SK-N-SH (cell line): ENCODE measurements around the gene CTPS1. TPM values are rescaled to one million over a fixed set of nuclear protein-coding genes. Genes with fewer than 3 reads are reported as not detected.

Experiments
- CTCF ChIA-PET: fragments of 300-600, 350-600 bp; formaldehyde crosslinking; extraction: SDS; loops from one replicate; lab custom pipeline; 2021; lab: Yijun Ruan, JAX
- POLR2A ChIA-PET: fragments of 350-600 bp; sonication (Branson Sonifier 250); formaldehyde crosslinking; extraction: SDS; loops from one replicate; lab custom pipeline; 2020; ENCODE audit warnings: antibody characterized with exemption, inconsistent platforms; lab: Yijun Ruan, JAX
- DNase-seq: peaks from one replicate; pipeline ENCODE4 v3.0.0; 2012
- H2AFZ ChIP-seq: fragments of 200-600 bp; sonication (generic); 2 replicates; pipeline ENCODE4 v1.8.1; 2016; ENCODE audit warnings: antibody characterized with exemption, mild to moderate bottlenecking, low read depth
- H3F3A ChIP-seq: fragments of 200-600 bp; sonication (generic); replicated peaks from 2 replicates; pipeline ENCODE3; 2016; ENCODE audit warnings: antibody characterized with exemption, mild to moderate bottlenecking; ENCODE audit not compliant: insufficient read depth
- H3K27ac ChIP-seq, 2 experiments: fragments of 200-500 bp in 1 of 2; fragments of 200-600 bp in 1 of 2; sonication (Bioruptor generic) in 1 of 2; sonication (generic), shearing (Covaris generic) in 1 of 2; 2 replicates each; pipeline versions ENCODE4 v1.5.1 to v1.6.1; 2014 to 2016; ENCODE audit warnings: low read depth in 2 of 2, inconsistent platforms in 1 of 2, low read length in 1 of 2, mild to moderate bottlenecking in 1 of 2, mixed read lengths in 1 of 2
- H3K27me3 ChIP-seq: fragments of 200-600 bp; sonication (generic), shearing (Covaris generic); 2 replicates; pipeline ENCODE4 v1.6.1; 2016; ENCODE audit warnings: mixed run types; ENCODE audit not compliant: insufficient read depth
- H3K36me3 ChIP-seq, 2 experiments: fragments of 200-500 bp in 1 of 2; fragments of 200-600 bp in 1 of 2; sonication (Bioruptor generic) in 1 of 2; sonication (generic) in 1 of 2; replicated peaks in 1 of 2; 2 replicates each; pipeline versions ENCODE3 to v1.5.1; 2014 to 2016; ENCODE audit warnings: low read length in 1 of 2, mild to moderate bottlenecking in 1 of 2; ENCODE audit not compliant: insufficient read depth in 2 of 2, control insufficient read depth in 1 of 2
- H3K4me1 ChIP-seq, 2 experiments: fragments of 200-500 bp in 1 of 2; fragments of 200-600 bp in 1 of 2; sonication (Bioruptor generic) in 1 of 2; sonication (generic), shearing (Covaris generic) in 1 of 2; 2 replicates each; pipeline versions ENCODE4 v1.5.1 to v1.6.1; 2014 to 2016; ENCODE audit warnings: low read depth in 1 of 2, low read length in 1 of 2, mixed run types in 1 of 2; ENCODE audit not compliant: insufficient read depth in 2 of 2, control insufficient read depth in 1 of 2
- H3K4me2 ChIP-seq: fragments of 200-600 bp; sonication (generic), shearing (Covaris generic); 2 replicates; pipeline ENCODE4 v1.6.1; 2017; ENCODE audit warnings: mixed run types
- H3K4me3 ChIP-seq, 2 experiments: fragments of 200-500 bp in 1 of 2; fragments of 200-600 bp in 1 of 2; sonication (Bioruptor generic) in 1 of 2; sonication (generic), shearing (Covaris generic) in 1 of 2; 2 replicates each; pipeline versions ENCODE4 v1.5.1 to v1.8.1; 2014 to 2016; ENCODE audit warnings: low read depth in 2 of 2, inconsistent platforms in 1 of 2, low read length in 1 of 2, mild to moderate bottlenecking in 1 of 2, mixed read lengths in 1 of 2, moderate library complexity in 1 of 2
- H3K79me2 ChIP-seq: fragments of 200-600 bp; sonication (generic); 2 replicates; pipeline ENCODE4 v1.8.1; 2017; ENCODE audit warnings: mild to moderate bottlenecking; ENCODE audit not compliant: insufficient read depth
- H3K9ac ChIP-seq: fragments of 200-600 bp; sonication (generic); 2 replicates; pipeline ENCODE4 v1.6.1; 2017; ENCODE audit warnings: mixed run types
- H3K9me2 ChIP-seq: fragments of 200-600 bp; sonication (generic); 2 replicates; pipeline ENCODE4 v1.6.1; 2017; ENCODE audit warnings: mixed run types
- H3K9me3 ChIP-seq: fragments of 200-600 bp; sonication (generic); 2 replicates; pipeline ENCODE4 v1.6.1; 2017; ENCODE audit warnings: mixed run types, mild to moderate bottlenecking, moderate library complexity
- H4K20me1 ChIP-seq: fragments of 200-600 bp; sonication (generic); 2 replicates; pipeline ENCODE4 v1.6.1; 2017; ENCODE audit warnings: mild to moderate bottlenecking, mixed run types; ENCODE audit not compliant: insufficient read depth
- CTCF ChIP-seq: fragments of 200-600 bp; sonication (generic); IDR thresholded peaks from 2 replicates; pipeline ENCODE4 v1.6.1; 2017; ENCODE audit warnings: antibody characterized with exemption, mild to moderate bottlenecking, moderate library complexity
- ELF1 ChIP-seq: IDR thresholded peaks from 2 replicates; pipeline ENCODE4 v1.4.0; 2012
- EZH2phosphoT487 ChIP-seq: fragments of 200-600 bp; sonication (generic); IDR thresholded peaks from 2 replicates; pipeline ENCODE4 v1.6.1; 2017; ENCODE audit warnings: low read depth, mixed run types, mild to moderate bottlenecking, antibody characterized with exemption, moderate library complexity, borderline replicate concordance
- FOSL2 ChIP-seq: IDR thresholded peaks from 2 replicates; pipeline ENCODE4 v1.4.0; 2012; ENCODE audit warnings: low read depth, mild to moderate bottlenecking, moderate library complexity, borderline replicate concordance
- FOXJ3 ChIP-seq: sonication (generic); formaldehyde crosslinking; IDR thresholded peaks from 2 replicates; pipeline ENCODE4 v1.5.1; 2020; ENCODE audit warnings: mild to moderate bottlenecking, missing genetic modification reagents
- GATA2 ChIP-seq: sonication (generic); formaldehyde crosslinking; IDR thresholded peaks from 2 replicates; pipeline ENCODE4 v1.5.0; 2020; ENCODE audit warnings: mild to moderate bottlenecking, missing genetic modification reagents
- JUND ChIP-seq: IDR thresholded peaks from 2 replicates; pipeline ENCODE4 v1.4.0; 2012
- NRF1 ChIP-seq: IDR thresholded peaks from 2 replicates; pipeline ENCODE4 v1.6.1; 2012; ENCODE audit warnings: low read depth, mild to moderate bottlenecking, low read length
- PBX3 ChIP-seq: IDR thresholded peaks from 2 replicates; pipeline ENCODE4; 2012
- RAD21 ChIP-seq: IDR thresholded peaks from 2 replicates; pipeline ENCODE4 v1.6.1; 2012; ENCODE audit warnings: mild to moderate bottlenecking, low read length
- REST ChIP-seq: IDR thresholded peaks from 2 replicates; pipeline ENCODE4 v1.6.1; 2012; ENCODE audit warnings: mild to moderate bottlenecking, low read depth, low read length, moderate library complexity
- RFX5 ChIP-seq: IDR thresholded peaks from 2 replicates; pipeline ENCODE4 v1.6.1; 2012; ENCODE audit warnings: mild to moderate bottlenecking, improper control_type of control experiment, low read length
- TAF1 ChIP-seq: IDR thresholded peaks from 2 replicates; pipeline ENCODE4 v1.6.1; 2012; ENCODE audit warnings: low read depth, mild to moderate bottlenecking, low read length, moderate library complexity, borderline replicate concordance
- USF1 ChIP-seq: IDR thresholded peaks from 2 replicates; pipeline ENCODE4 v1.4.0; 2012; ENCODE audit warnings: low read depth, borderline replicate concordance
- USF2 ChIP-seq: fragments of 150-350 bp; IDR thresholded peaks from 2 replicates; pipeline ENCODE4 v1.6.1; 2017; ENCODE audit warnings: antibody characterized with exemption, low read length, low read depth, borderline replicate concordance
- ZBTB33 ChIP-seq: IDR thresholded peaks from 2 replicates; pipeline ENCODE4 v1.4.0; 2012; ENCODE audit warnings: low read depth, borderline replicate concordance
- WGBS: methylation state at CpG from one replicate; pipeline ENCODE4 v1.1.6; 2017; ENCODE audit warnings: low lambda C conversion rate; 5-methylcytosine and 5-hydroxymethylcytosine counted together
- polyA plus RNA-seq, 3 experiments: library from polyadenylated mRNA; depleted of rRNA; stranded (reverse); fragments of >200 nt; gene quantifications; 2 replicates each; pipeline ENCODE4 v1.2.3, GENCODE V29; 2012

The CTPS1 gene
- polyA plus RNA-seq, 1 of the 3 experiments (the other 2 are of a cell fraction): 34.5 TPM

GRCh38 chr1:41013024-41013423, 33.5 kb downstream of the CTPS1 start:
- TF ChIP-seq JUND: no peak
- no peak for TF ChIP-seq ELF1
- no peak for TF ChIP-seq NRF1
- no peak for TF ChIP-seq GATA2 (CRISPR knock-in tag)
- TF ChIP-seq USF1: no peak
- no peak for TF ChIP-seq EZH2phosphoT487
- no peak for TF ChIP-seq FOXJ3
- TF ChIP-seq CTCF: no peak
- TF ChIP-seq RFX5: no peak
- no peak for TF ChIP-seq RAD21
- no peak for TF ChIP-seq TAF1
- TF ChIP-seq REST: no peak
- TF ChIP-seq ZBTB33: no peak
- no peak for TF ChIP-seq USF2
- no peak for TF ChIP-seq PBX3
- no peak for TF ChIP-seq FOSL2
- Histone ChIP-seq H3K27me3 (no peaks in the 10 kb centered on the region), H3K27ac (no peak overlapping the region), H3K4me1 (no peaks in the 10 kb centered on the region), H3K9ac (no peak overlapping the region), H3F3A (peaks cover 8% of the 10 kb centered on the region), H3K79me2 (peaks cover 6% of the 10 kb centered on the region; the same call in 1 of the 2 replicates), H3K9me3 (no peaks in the 10 kb centered on the region), H3K9me2 (no peaks in the 10 kb centered on the region), H3K36me3 (peaks cover 52 to 77% of the 10 kb centered on the region in 2 experiments), H3K4me3 (no peak overlapping the region), H3K4me2 (no peak overlapping the region), H2AFZ (no peak overlapping the region), H4K20me1 (no peaks in the 10 kb centered on the region)
- ChIA-PET POLR2A (no interaction called here), CTCF (interaction anchor here (1.0 kb wide), 1 partner anchor 9 kb away, joined by 4 read pairs; no protein-coding TSS in a partner anchor)
- WGBS: 90% methylated on average over 6 of the region's 6 CpGs
- no peak for DNase-seq
